GM10266 (cell line): ENCODE data around the gene TOPAZ1.
"Not testable (repeated sequence)": the region's sequence is repeated elsewhere in the genome, so short reads cannot be mapped to it uniquely, and the experiment has no call there.

Experiments
- DNase-seq: peaks from one replicate; pipeline ENCODE4 v3.0.0; 2012; ENCODE audit errors: extremely low spot score
- TF ChIP-seq, protein P1 (sequence below): IDR thresholded peaks from 2 replicates; pipeline ENCODE4 v1.5.1; 2012; ENCODE audit warnings: mild to moderate bottlenecking, low read depth; ENCODE audit not compliant: control insufficient read depth, insufficient read depth; ENCODE audit errors: missing control alignments

Gene TOPAZ1

DNA sequence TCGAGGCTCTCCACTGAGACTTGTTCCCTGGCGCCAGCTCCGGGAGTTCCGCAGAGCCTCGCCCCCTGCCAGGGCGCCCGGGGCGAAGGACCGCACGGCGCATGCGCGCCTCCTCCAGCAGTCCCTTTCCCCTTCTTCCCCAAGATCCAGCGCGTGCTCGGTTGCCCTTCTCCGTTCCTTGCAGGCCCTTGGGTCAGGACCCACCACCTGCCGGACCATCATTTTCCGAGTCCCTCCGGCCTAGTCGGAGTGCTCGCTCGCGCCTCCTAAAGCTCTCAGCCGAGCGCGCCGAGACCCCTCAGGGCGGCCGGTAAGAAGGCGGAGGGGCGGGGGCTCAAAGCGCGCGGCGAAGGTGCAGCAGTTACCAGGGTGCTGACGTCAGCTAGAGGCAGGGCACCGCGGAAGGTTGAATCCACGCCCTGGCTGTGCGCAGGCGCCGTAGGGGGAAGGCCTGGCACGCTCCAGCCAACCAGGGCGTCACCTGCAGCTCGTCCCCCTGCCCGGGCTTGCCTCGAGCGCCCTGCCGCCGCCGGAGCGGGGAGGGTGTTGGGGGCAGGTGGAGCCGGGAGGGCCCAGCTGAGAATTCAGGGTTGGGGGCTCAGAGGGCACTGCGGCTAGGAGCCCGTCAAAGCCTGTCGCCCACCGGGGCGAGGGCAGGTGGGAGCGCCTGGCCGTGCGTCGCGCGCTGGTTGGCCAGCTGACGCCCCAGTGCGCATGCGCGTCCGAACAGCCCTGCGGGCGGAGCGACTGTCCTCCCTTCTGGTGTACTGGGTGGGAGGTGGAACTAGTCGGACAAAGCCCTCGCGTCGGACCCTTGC lies 96.5 kb downstream of the TOPAZ1 start, which contains the start of gene TCAIM:
TSS of gene TCAIM (plus strand) at position 757 of the 818 bp plus-strand sequence. CDS start 16,017 bp downstream, outside the sequence.
- DNase-seq: peak; percentile 96
- TF ChIP-seq, protein P1, sequence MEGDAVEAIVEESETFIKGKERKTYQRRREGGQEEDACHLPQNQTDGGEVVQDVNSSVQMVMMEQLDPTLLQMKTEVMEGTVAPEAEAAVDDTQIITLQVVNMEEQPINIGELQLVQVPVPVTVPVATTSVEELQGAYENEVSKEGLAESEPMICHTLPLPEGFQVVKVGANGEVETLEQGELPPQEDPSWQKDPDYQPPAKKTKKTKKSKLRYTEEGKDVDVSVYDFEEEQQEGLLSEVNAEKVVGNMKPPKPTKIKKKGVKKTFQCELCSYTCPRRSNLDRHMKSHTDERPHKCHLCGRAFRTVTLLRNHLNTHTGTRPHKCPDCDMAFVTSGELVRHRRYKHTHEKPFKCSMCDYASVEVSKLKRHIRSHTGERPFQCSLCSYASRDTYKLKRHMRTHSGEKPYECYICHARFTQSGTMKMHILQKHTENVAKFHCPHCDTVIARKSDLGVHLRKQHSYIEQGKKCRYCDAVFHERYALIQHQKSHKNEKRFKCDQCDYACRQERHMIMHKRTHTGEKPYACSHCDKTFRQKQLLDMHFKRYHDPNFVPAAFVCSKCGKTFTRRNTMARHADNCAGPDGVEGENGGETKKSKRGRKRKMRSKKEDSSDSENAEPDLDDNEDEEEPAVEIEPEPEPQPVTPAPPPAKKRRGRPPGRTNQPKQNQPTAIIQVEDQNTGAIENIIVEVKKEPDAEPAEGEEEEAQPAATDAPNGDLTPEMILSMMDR: no peak

DNA sequence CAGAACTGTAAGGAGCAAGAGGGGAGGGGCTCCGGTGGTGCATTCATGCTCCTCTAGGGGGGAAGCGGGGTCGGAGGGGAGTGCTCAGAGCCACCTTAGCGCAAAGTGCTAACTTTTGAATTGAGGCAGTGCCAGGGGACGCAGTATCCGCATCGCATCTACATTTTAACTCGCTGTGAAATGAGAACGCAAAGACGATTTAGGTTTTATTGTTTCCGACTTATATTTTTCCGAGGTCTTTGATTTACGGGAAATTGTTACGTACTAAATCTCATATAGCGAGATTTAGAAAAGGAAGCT lies 97.1 kb downstream of the TOPAZ1 start:
- no peak for DNase-seq

DNA sequence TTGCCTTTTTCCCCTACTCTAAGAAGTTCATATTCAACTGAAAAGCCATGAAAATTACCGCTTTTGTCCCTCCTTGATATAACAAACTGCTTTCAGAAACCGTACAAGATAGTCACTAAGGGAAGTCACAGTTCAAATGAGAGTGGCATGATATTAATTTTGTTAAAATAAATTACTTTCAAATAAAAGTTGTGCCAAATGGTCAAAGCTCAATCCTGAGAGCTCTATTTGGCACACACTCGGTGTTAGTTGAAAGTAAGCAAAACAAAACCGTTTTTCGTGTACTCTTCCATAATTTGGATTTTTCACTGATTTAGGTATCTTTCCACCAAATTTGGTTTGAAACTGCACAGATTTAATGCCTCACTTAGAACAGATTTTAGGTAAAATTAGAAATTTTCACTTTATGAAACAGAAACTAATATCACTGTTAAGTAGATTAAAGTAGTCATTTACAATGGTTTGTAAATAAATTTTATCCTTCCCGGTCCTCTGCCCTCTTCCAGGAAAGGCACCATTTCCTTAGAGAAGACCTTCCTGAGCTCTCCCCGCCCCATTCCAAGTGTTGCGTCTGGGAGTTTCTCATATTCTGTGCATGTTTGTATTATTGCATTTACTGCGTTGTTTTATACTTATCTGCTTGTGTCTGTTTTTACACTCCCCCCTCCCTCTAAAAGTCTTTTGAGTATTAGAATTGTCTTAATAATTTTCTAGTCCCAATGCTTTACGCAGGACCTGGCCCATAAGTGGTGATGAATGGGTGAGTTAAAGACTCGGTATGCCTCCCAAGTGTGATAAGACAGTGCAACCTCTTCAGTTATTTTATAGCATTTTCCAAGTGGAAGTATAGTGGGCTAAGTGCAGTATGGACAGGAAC lies 97.7 kb downstream of the TOPAZ1 start:
- no peak for DNase-seq
- TF ChIP-seq, protein P1: no peak

More for the DNA sequence above, 97.1 kb downstream of the TOPAZ1 start:
- TF ChIP-seq, protein P1: no peak

DNA sequence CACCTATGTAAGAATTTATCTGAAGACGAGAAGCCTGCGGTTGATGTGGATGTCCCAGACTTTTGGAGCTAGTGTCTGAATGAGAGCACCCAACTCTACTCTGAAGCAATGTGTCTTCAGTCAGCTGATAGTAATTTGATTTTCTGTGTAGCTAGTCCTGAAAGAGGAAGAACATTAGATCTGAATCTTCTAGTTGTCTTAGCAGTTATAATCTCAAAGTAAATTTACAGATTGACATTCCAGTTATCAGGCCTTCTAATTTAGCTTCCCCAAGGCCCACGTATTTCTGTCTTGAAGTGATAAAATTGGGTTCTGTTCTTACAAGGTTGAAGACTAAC lies 98.3 kb downstream of the TOPAZ1 start:
- TF ChIP-seq, protein P1: no peak
- DNase-seq: no peak

DNA sequence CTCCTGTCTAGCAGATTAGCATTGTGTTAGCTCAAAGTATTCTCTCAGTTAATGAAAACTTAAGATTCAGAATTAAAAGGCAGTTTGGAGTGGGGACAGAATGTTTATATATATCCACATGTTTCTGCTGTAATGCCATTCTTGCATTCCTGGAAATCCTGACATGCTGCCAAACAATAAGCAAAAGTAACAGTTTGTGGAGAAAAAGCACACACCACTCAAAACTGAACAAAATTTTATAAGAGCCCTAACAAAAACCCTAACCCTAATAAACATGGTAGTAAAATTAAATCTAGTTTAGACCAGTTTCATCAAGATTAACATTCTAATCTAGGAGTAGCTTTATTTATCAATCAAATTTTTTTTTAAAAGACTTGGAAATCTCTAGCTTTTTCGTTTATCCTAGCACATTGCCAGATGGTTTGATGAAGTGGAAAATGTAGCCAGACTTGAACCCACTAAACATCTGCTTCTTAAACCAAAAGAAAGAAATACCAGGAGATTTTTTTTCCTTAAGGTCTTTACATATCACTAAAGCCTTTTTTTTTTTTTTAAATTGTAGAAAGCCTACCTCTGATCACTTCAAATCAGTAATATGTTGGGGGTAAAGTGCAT lies 100.6 kb downstream of the TOPAZ1 start:
- DNase-seq: no peak
- TF ChIP-seq, protein P1: no peak

DNA sequence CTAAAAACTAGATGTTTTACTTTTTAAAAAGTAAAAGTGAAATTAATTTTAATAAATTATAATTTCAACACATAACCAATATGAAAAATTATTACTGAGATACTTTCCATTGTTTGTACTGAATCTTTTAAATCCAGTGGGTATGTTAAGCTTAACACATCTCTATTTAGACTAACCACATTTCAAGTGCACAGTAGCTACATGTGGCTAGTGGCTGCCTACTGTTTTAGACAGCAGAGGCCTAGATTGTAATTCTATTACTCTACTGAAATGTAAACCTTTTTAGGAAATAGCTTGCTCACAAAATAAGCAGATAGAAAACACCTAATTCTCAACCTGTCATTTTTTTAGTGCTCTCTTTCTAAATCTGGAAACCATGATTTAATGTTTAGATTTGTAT lies 101.7 kb downstream of the TOPAZ1 start:
- DNase-seq: no peak
- TF ChIP-seq, protein P1: no peak

DNA sequence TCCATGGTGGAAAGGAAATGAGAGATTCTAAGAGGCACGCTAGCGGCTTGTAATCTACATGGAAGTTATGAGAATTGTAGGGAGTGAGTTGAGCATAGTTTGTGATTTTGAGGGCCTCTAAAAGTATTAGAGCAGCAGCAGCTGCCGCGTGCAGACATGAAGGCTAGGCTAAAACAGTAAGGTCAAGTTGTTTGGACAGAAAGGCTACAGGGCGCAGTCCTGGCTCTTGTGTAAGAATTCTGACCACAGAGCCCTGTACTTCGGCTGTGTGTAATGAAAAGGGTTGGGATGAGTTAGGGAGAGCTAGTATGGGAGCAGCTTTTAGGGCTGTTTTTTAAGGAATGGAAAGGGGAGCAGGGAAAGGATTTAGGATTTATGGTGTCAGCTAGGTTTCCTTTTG lies 104.9 kb downstream of the TOPAZ1 start:
- DNase-seq: not testable (repeated sequence)
